Measurements from ENCODE around the gene ZNF750. TPM values are rescaled to one million over a fixed set of nuclear protein-coding genes. Genes with fewer than 3 reads are reported as not detected.

The ZNF750 gene
- not detected for total RNA-seq

DNA sequence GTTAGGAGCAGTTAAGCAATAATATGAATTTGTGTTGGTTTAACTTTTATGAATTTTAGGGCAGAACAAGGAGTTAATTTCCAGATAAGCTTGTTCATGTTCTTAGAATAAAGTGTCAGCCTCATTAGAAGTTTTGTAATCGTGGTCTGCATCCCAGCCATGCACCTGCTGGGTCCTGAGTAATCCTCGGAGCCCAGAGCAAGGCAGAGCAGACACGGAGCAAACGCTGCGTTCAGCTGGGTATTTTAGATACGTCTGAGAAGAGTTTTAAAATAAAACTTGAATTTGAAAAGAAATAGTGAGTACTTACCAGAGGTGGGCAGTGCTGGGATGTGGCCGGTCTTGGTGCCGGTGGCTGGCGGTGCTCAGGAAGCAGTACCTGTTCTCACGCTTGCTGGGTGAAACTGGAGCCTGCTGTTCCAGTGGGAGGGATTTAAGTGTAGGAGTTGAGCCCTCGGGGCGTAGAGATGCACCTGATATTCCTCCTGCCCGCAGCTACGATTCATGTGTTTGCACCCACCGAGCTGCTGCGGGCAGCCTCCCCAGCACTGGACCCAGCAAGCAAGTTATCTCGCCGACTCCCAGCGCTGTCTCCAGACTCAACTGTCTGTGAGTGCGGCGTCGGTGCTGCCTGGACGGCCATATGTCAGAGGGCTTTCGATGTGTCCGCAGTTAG lies at the start of gene ZNF750:
ZNF750 (minus strand) TSS at position 406 of the 676 bp plus-strand sequence. CDS start 7,568 bp downstream, outside the sequence.
- POLR2A ChIA-PET: no interaction called here
- CTCF ChIA-PET: no interaction called here
- no peaks in the 10 kb centered on the region for H3K36me3 Mint-ChIP-seq (ENCODE audit: low read depth)
- H3K9me3 Mint-ChIP-seq: no peaks in the 10 kb centered on the region
- no peak within 1 kb of the TSS for H3K4me3 Mint-ChIP-seq
- H3K4me1 Mint-ChIP-seq: peaks cover 6% of the 10 kb centered on the region
- no peak within 1 kb of the TSS for H3K27ac Mint-ChIP-seq
- no peaks in the 10 kb centered on the region for H3K27me3 Mint-ChIP-seq
- DNase-seq: no peak

DNA sequence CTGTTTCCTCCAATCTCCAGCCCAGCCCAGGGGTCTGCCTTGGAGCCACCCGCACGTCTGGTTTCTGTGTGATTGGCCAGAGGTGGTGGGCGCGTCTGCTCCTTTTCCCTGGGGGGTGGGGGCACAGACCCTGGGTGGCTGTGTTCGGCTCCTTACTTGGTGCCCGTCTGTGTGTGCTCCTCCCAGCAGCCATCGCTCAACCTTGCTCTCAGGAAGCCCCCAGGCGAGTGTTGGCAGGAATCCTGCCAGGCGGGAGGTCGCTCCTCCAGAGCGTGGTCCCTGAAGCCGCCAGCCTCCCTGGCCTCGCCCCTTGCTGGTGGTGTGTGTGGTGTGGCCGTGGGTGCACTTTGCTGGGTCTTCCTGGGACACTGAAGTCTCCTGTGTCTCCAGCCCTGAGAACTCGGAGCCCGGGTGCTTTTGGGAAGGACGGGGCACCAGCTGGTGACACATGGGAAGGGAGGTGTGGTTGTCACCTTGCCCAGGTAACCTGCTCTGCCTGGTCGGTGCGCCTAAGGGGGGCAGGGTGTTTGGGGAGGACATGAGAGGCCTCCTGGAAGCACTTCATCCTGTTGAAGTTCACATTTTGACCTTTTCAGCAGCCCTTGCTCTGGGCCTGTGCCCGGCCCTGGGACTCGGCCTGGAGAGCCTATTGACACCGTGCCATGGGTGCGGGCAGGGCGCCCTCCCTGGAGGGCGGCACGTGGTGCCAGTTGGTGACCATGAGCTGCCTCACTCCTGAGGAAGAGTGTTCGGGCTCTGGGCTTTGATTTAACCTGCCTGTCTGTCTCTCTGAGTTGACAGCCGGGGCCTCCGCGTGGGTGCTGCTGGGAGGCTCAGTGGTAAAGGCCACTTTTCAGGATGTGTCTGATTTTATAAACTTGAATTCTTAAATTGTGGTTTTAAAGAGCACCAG lies 49.0 kb upstream of the ZNF750 start:
- peaks cover 46% of the 10 kb centered on the region for H3K36me3 Mint-ChIP-seq (ENCODE audit: low read depth)

DNA sequence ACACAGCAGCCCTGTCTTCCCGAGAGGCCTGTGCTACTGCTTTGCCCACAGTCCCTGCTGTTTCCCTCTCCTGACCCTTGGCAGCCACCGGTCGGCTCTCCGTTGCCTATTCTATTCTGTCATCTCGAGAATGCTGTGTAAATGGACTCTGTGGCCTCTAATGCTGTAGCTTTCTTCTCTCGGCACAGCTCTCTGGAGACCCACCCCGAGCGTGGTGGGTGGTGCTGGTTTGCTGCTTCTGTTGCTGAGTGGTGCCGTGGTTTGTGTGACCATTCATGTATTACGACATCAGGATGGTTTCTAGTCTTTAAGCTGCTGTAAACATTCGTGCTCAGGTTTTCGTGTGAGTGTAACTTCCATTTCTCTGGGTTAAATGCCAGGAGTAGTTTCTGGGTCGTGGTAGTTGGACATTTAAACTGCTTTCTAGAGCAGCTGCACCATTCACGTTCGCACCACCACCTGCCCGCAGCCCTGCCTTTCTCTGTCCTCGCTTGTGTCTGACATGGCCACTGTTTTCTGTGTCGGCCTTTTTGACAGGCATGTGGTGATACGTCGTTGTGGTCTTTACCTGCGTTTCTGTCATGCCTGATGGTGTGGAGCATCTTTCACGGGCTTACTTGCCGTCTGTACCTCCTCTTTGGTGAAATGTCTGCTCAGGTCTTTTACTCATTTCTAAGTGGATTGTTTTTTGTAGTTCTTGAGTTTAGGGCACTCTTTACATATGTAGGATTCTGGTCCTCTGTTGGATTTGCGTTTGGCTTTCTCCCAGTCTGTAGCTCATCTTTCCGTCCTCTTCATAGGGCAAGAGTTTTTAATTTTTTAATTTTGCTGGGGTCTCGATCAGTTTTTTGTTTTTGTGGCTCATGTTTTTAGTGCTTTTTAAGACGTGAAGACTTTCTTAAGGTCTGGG lies 47.7 kb upstream of the ZNF750 start:
- peak overlapping the region; percentile 68 for H3K27ac Mint-ChIP-seq
- POLR2A ChIA-PET: interaction anchor here (0.5 kb wide), 1 partner anchor 69 kb away, joined by 3 read pairs; no protein-coding TSS in a partner anchor
- peaks cover 41% of the 10 kb centered on the region for H3K36me3 Mint-ChIP-seq (ENCODE audit: low read depth)
- H3K9me3 Mint-ChIP-seq: no peaks in the 10 kb centered on the region
- DNase-seq: no peak
- H3K4me3 Mint-ChIP-seq: no peak overlapping the region
- peaks cover 70% of the 10 kb centered on the region for H3K4me1 Mint-ChIP-seq
- H3K27me3 Mint-ChIP-seq: no peaks in the 10 kb centered on the region
- CTCF ChIA-PET: no interaction called here

More for the DNA sequence above, 49.0 kb upstream of the ZNF750 start:
- Mint-ChIP-seq H3K9me3 (no peaks in the 10 kb centered on the region), H3K27ac (no peak overlapping the region), H3K27me3 (no peaks in the 10 kb centered on the region), H3K4me3 (no peak overlapping the region), H3K4me1 (peaks cover 70% of the 10 kb centered on the region)
- DNase-seq: no peak
- ChIA-PET POLR2A (no interaction called here), CTCF (interaction anchor here (1.2 kb wide), 1 partner anchor 8 kb away, joined by 3 read pairs; no protein-coding TSS in a partner anchor)

DNA sequence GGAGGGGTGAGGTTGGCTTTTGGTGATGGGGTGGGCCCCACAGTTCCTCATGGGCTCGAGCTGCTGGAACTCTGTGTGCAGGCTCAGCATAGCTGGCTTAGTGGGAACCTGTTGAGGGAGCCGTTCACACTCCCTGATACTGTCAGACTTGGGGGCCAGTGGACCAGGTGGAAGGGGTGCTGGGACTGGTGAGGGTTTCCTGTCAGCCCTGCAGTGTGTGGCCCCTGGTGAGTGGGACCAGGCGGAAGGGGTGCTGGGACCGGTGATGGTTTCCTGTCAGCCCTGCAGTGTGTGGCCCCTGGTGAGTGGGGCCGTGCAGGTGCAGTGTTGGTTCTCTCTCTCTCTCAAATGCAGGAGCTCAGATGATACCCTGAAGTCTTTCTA lies 45.1 kb upstream of the ZNF750 start:
- Mint-ChIP-seq H3K4me3 (peak overlapping the region; percentile 54), H3K4me1 (peaks cover 81% of the 10 kb centered on the region), H3K27me3 (no peaks in the 10 kb centered on the region), H3K36me3 (ENCODE audit: low read depth) (peaks cover 35% of the 10 kb centered on the region), H3K27ac (peak overlapping the region; percentile 96), H3K9me3 (no peaks in the 10 kb centered on the region)
- CTCF ChIA-PET: interaction anchor here (0.9 to 1.7 kb wide), 8 partner anchors 9 to 100 kb away, joined by 3 to 10 read pairs (median 5); no protein-coding TSS in a partner anchor
- peak; percentile 43 for DNase-seq
- POLR2A ChIA-PET: interaction anchor here (0.6 kb wide), 1 partner anchor 8 kb away, joined by 4 read pairs; no protein-coding TSS in a partner anchor

DNA sequence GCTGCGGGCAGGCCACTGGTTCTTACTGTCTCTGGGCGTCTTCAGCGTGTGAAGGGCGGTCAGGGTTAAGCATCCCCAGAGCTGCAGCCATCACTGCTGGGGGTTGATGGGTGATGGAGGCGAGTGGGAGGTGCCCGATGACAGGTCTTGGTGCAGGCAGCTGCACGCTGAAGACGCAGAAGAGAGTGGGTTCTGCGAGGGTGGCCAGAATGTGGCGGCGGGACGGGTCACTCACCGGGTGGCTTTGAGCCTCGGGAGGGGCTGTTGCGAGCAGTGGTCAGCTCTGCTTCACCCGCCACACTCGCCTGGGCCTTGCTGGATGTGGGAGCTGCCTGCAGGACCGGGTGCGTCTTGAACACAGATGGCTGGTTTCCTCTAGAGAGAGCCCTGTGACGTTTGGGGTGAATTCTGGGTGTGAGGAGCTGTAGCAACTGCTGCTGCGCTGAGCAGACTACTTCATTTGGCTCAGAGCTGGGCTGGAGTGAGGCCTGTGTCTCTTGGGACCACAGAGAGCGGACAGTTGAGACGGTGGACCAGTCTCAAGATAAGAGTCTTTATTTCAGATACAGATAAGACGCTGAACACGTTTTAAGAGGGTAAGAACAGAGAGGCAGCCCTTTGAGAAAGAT lies 44.6 kb upstream of the ZNF750 start:
- POLR2A ChIA-PET: interaction anchor here (0.6 kb wide), 1 partner anchor 9 kb away, joined by 4 read pairs; no protein-coding TSS in a partner anchor
- H3K4me3 Mint-ChIP-seq: peak overlapping the region; percentile 54
- H3K36me3 Mint-ChIP-seq (ENCODE audit: low read depth): peaks cover 35% of the 10 kb centered on the region
- peaks cover 84% of the 10 kb centered on the region for H3K4me1 Mint-ChIP-seq
- H3K27ac Mint-ChIP-seq: peak overlapping the region; percentile 96
- no peaks in the 10 kb centered on the region for H3K27me3 Mint-ChIP-seq
- no peak for DNase-seq
- H3K9me3 Mint-ChIP-seq: no peaks in the 10 kb centered on the region
- CTCF ChIA-PET: interaction anchor here (0.7 to 1.7 kb wide), 7 partner anchors 9 to 101 kb away, joined by 3 to 10 read pairs (median 7); no protein-coding TSS in a partner anchor

DNA sequence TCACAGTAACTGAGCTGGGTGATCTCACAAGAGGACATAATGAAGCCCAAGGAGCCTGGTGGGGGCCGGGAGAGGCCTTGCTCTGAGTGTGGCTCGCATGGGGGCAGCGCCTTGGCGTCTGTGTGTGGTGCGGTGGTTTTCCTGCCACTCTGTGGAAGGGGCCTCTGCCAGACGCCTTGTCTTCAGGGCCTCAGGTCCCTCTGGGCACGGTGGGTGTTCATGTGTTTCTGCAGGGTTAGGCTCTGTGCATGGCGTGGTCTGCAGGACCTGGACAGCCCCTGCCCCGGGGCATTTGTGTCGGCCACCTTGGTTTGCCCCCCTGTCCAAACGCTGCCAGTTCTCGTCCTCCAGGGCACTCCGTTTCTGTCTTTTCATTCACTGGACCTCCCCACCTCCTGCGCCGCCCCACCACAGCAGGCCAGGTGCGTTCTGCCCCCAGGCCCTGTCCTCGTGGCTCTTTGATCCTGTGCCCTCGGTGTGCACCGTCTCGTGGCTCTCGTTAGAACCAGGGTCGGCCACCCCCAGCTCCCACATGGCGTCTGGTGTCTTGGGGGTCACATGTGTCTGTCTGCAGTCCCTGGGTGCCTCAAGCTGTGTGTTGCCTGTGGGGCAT lies 43.7 kb upstream of the ZNF750 start:
- peak overlapping the region; percentile 96 for H3K27ac Mint-ChIP-seq
- CTCF ChIA-PET: interaction anchor here (0.7 to 1.5 kb wide), 4 partner anchors 10 to 20 kb away, joined by 3 to 4 read pairs (median 4); no protein-coding TSS in a partner anchor

DNA sequence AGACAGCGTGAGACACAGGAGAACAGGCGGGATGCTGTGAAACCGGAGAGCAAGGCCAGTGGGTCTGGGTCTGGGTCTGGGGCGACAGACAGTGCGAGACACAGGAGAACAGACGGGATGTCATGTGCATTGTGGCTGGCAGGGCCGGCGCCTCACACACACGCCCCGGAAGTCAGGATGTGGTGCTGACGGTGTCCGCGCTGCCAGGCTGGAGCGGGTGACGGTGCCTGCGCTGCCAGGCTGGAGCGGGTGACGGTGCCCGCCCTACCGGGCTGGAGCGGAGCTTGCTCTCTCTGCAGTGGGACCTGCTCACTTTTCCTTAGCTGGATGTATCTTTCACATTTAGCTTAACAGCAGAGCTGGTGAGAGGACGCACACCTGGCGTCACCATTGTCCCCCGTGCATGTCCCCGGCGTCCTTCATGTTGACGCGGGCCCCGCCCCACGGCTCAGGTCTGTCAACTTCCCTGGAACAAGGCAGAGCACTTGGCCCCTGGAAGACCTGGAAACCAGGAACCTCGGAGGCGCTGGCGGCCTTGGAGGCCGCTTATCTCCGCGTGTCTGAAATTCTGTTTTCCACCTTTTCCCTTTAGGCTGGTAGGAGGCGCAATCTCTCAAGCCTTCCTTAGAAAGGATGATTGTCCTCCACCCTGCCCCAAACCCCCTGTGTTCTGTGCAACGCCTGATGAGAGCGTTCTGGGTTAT lies 43.0 kb upstream of the ZNF750 start:
- peak; percentile 84 for DNase-seq
- Mint-ChIP-seq H3K4me3 (peak overlapping the region; percentile 73), H3K27ac (peak overlapping the region; percentile 96), H3K4me1 (peaks cover 93% of the 10 kb centered on the region), H3K27me3 (no peaks in the 10 kb centered on the region), H3K9me3 (no peaks in the 10 kb centered on the region), H3K36me3 (ENCODE audit: low read depth) (peaks cover 42% of the 10 kb centered on the region)
- ChIA-PET CTCF (interaction anchor here (0.8 to 1.5 kb wide), 2 partner anchors 11 to 13 kb away, joined by 3 to 4 read pairs; no protein-coding TSS in a partner anchor), POLR2A (no interaction called here)

More for the DNA sequence above, 43.7 kb upstream of the ZNF750 start:
- DNase-seq: no peak
- no peaks in the 10 kb centered on the region for H3K27me3 Mint-ChIP-seq
- peaks cover 89% of the 10 kb centered on the region for H3K4me1 Mint-ChIP-seq
- no peaks in the 10 kb centered on the region for H3K9me3 Mint-ChIP-seq
- POLR2A ChIA-PET: interaction anchor here (0.6 kb wide), 1 partner anchor 26 kb away, joined by 3 read pairs; no protein-coding TSS in a partner anchor
- H3K4me3 Mint-ChIP-seq: peak overlapping the region; percentile 73
- peaks cover 42% of the 10 kb centered on the region for H3K36me3 Mint-ChIP-seq (ENCODE audit: low read depth)

DNA sequence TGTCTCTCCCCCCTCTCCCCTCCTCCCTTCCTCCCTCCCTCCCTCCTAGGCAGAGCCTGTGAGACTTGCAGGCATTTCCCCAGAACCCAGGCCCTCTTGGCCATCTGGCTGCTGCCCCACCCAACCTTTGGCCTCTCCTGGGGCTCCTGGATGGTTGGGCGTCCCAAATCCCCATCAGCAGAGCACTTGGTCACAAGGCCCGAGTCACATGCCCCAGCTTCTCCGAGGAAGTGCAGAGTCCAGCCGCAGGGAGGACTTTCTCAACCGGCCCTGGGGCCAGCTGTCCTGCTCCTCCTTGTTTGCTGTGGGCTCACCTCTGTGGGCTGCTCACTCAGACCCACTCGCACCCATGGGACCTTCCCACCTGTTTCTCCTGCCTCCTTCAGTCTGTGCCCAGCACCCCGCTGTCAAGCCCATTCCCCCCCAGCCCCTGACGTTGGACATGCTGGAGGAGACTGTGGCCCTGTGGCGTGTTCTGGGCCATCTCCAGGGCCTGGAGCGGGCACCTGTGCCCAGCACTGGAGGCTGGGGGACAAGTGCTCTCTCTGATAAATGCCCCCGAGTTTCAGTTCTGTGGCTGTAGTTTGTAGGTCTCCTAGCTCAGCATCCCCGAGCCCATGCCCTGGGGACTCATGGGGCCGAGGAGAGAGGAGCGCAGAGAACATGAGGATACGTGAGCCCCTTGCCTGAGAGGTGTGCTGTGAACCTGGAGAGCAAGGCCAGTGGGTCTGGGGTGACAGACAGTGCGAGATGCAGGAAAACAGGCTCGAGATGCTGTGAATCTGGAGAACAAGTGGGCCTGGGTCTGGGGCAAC lies 42.3 kb upstream of the ZNF750 start:
- Mint-ChIP-seq H3K9me3 (no peaks in the 10 kb centered on the region), H3K4me1 (peaks cover 88% of the 10 kb centered on the region), H3K27ac (peak overlapping the region; percentile 96), H3K27me3 (no peaks in the 10 kb centered on the region), H3K36me3 (ENCODE audit: low read depth) (peaks cover 34% of the 10 kb centered on the region), H3K4me3 (peak overlapping the region; percentile 73)
- no peak for DNase-seq
- ChIA-PET POLR2A (no interaction called here), CTCF (interaction anchor here (0.6 to 1.5 kb wide), 2 partner anchors 12 to 25 kb away, joined by 3 to 4 read pairs; no protein-coding TSS in a partner anchor)

DNA sequence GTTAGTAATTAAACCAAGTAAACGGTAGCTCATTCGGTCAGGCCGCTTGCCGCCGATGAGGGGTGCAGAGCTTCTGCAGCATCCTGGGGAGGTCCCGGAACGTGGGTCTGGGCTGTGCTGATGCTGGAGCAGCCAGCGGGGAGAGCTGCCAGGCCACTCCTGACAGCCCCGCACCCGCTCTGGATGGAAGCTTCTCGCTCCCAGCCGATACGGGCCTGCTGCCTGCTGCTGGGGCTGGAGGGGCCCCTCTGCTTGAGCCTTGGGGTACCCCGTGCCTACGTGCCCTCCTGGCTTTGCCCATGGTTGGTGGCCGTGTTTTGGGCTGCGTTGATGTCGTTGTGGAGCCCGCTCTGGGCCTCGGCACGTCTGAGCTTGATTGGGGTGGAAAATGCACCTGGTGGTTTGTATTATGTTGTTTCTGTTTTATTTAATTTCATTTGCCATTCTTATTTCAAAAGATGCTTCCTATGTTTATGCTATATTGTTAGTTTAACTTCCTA lies 41.6 kb upstream of the ZNF750 start:
- no peak for DNase-seq
- H3K27ac Mint-ChIP-seq: peak overlapping the region; percentile 96
- ChIA-PET POLR2A (no interaction called here), CTCF (interaction anchor here (0.6 to 1.0 kb wide), 5 partner anchors 8 to 278 kb away, joined by 3 to 4 read pairs (median 3); no protein-coding TSS in a partner anchor)
- H3K4me3 Mint-ChIP-seq: peak overlapping the region; percentile 25
- H3K9me3 Mint-ChIP-seq: no peaks in the 10 kb centered on the region
- H3K27me3 Mint-ChIP-seq: no peaks in the 10 kb centered on the region
- H3K4me1 Mint-ChIP-seq: peaks cover 88% of the 10 kb centered on the region
- peaks cover 31% of the 10 kb centered on the region for H3K36me3 Mint-ChIP-seq (ENCODE audit: low read depth)

DNA sequence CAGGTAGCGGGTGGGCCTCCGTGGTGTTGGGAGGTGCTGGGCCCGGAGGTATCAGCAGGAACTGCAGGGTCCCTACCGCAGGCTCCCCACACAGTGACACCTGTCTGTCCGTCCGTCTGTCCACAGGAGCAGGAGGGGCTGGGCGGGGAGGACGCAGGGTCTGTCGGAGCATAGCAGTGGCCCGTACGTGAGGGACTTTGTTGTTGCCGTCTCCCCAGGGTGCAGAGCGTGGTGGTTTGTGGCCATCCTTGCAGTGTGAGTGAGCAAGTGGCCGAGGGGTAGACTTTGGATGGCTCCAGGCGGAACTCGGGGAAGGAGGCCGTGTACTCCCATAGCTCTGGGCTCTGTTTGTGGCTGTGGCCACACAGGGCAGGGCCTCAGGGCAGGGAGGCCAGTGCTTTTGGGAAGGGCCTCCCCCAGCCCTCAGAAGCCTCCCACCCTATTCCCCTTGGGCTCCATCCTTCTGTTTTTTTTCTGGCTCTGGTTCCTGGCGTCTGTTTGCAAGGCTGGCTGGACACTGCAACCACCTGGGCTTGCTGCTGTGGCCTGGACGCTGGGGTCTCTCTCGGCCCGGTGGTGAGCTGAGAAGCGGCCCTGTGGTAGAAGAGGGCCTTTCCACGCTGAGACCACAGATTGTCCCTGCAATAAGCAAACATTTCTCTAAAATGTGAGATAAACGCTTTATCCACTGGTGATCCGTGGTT lies 41.0 kb upstream of the ZNF750 start:
- Mint-ChIP-seq H3K27ac (no peak overlapping the region), H3K9me3 (no peaks in the 10 kb centered on the region), H3K4me1 (peaks cover 87% of the 10 kb centered on the region), H3K36me3 (ENCODE audit: low read depth) (peaks cover 28% of the 10 kb centered on the region), H3K4me3 (no peak overlapping the region), H3K27me3 (no peaks in the 10 kb centered on the region)
- ChIA-PET POLR2A (no interaction called here), CTCF (interaction anchor here (0.6 to 1.0 kb wide), 4 partner anchors 9 to 277 kb away, joined by 3 to 4 read pairs (median 3); no protein-coding TSS in a partner anchor)
- DNase-seq: no peak
